Measurements from ENCODE around the gene AK1.
"Not testable (repeated sequence)": the region's sequence is repeated elsewhere in the genome, so short reads cannot be mapped to it uniquely, and the experiment has no call there.

Gene AK1

GRCh38 chr9:127884427-127884911 is 7.0 kb upstream of the AK1 start:
- TF ChIP-seq CTCF (IDR thresholded peaks at IDR 0.05) = no peak
- DNase-seq (ENCODE audit: low spot score) = no peak
- Histone ChIP-seq H3K4me3 (no peak overlapping the region), H3K27ac (peak overlapping the region; percentile 32 to 60)

- no peak for TF ChIP-seq CTCF (IDR thresholded peaks at IDR 0.05)
- no peak for DNase-seq (ENCODE audit: low spot score)
- Histone ChIP-seq H3K4me3 (no peak overlapping the region), H3K27ac (peak overlapping the region in 1 of 2 donors; percentile 60)
Measured at GRCh38 chr9:127883959-127884358, 6.5 kb upstream of the AK1 start.

GRCh38 chr9:127881715-127882114 is 4.2 kb upstream of the AK1 start:
- not testable (repeated sequence) for DNase-seq (ENCODE audit: low spot score); H3K4me3 ChIP-seq; H3K27ac ChIP-seq

- no peak for TF ChIP-seq CTCF (IDR thresholded peaks at IDR 0.05)
- DNase-seq (ENCODE audit: low spot score) = no peak
- Histone ChIP-seq H3K27ac (no peak overlapping the region), H3K4me3 (no peak overlapping the region)
Measured at GRCh38 chr9:127880143-127880542, 2.7 kb upstream of the AK1 start.

GRCh38 chr9:127878652-127879390 is 1.3 kb upstream of the AK1 start:
- DNase-seq (ENCODE audit: low spot score) = peak; percentile 47
- no peak for TF ChIP-seq CTCF (IDR thresholded peaks at IDR 0.05)
- H3K27ac ChIP-seq = peak overlapping the region in 1 of 2 donors; percentile 0
- no peak overlapping the region for H3K4me3 ChIP-seq

- DNase-seq (ENCODE audit: low spot score) = no peak
- Histone ChIP-seq H3K27ac (peak overlapping the region; percentile 73 to 93), H3K4me3 (peak overlapping the region; percentile 79)
- no peak for TF ChIP-seq CTCF (IDR thresholded peaks at IDR 0.05)
Measured at GRCh38 chr9:127878001-127878651, 651 bp upstream of the AK1 start.

GRCh38 chr9:127876764-127877562 is 512 bp downstream of the AK1 start:
- Histone ChIP-seq H3K4me3 (peak overlapping the region; percentile 79), H3K27ac (peak overlapping the region; percentile 73 to 93)
- TF ChIP-seq CTCF (IDR thresholded peaks at IDR 0.05) = no peak
- no peak for DNase-seq (ENCODE audit: low spot score)

Measured in coronary artery (tissue), 2 donors.